H1 (cell line): ENCODE data around the gene SCP2. TPM values are rescaled to one million over a fixed set of nuclear protein-coding genes. Genes with fewer than 3 reads are reported as not detected.

Source experiments
- CTCF ChIA-PET: fragments of 300-600 bp; sonication (Branson Sonifier 250); formaldehyde crosslinking; loops from one replicate; lab custom pipeline; 2021; ENCODE audit not compliant: partially characterized antibody; lab: Charles Lee
- POLR2A ChIA-PET: fragments of 300-600 bp; sonication (Branson Sonifier 250); formaldehyde crosslinking; loops from one replicate; lab custom pipeline; 2021; ENCODE audit warnings: inconsistent platforms; ENCODE audit not compliant: partially characterized antibody; lab: Charles Lee
- DNase-seq, 2 experiments: peaks; one replicate each; pipeline versions ENCODE4 v3.0.0 to v3.0.0-alpha.2; 2010 to 2022; ENCODE audit warnings: low spot score in 2 of 2, low read depth in 1 of 2, mixed read lengths in 1 of 2
- FAIRE-seq: peaks from 2 replicates; lab custom pipeline; 2011; peaks lifted over from hg19 to GRCh38; lab: Jason Lieb, UNC
- H2AFZ ChIP-seq: 2 replicates; pipeline ENCODE4 v1.8.1; 2012; ENCODE audit warnings: low read length, inconsistent platforms
- H2AK5ac ChIP-seq: 2 replicates; pipeline ENCODE4 v1.6.1; 2013; ENCODE audit warnings: low read depth, low read length
- H2BK120ac ChIP-seq: replicated peaks from 2 replicates; pipeline ENCODE3; 2013; ENCODE audit warnings: low read depth, low read length, inconsistent platforms
- H2BK12ac ChIP-seq: 2 replicates; pipeline ENCODE4 v1.6.1; 2013; ENCODE audit warnings: low read depth, low read length
- H2BK15ac ChIP-seq: 2 replicates; pipeline ENCODE4 v1.6.1; 2013; ENCODE audit warnings: low read length
- H2BK20ac ChIP-seq: 2 replicates; pipeline ENCODE4 v1.6.1; 2013; ENCODE audit warnings: low read length
- H2BK5ac ChIP-seq: 2 replicates; pipeline ENCODE4 v1.6.1; 2013; ENCODE audit warnings: low read depth, low read length
- H3K14ac ChIP-seq: 2 replicates; pipeline ENCODE4 v1.6.1; 2013; ENCODE audit warnings: inconsistent platforms; ENCODE audit not compliant: insufficient read length
- H3K18ac ChIP-seq: 2 replicates; pipeline ENCODE4 v1.6.1; 2013; ENCODE audit warnings: low read length; ENCODE audit errors: extremely low read depth
- H3K23ac ChIP-seq: 2 replicates; pipeline ENCODE4 v1.6.1; 2013; ENCODE audit warnings: inconsistent platforms; ENCODE audit not compliant: insufficient read length
- H3K23me2 ChIP-seq: 2 replicates; pipeline ENCODE4 v1.6.1; 2013; ENCODE audit warnings: low read depth, low read length
- H3K27ac ChIP-seq: 2 replicates; pipeline ENCODE4 v1.6.1; 2011; ENCODE audit warnings: low read depth, low read length, inconsistent platforms
- H3K27me3 ChIP-seq, 4 experiments: replicated peaks in 1 of 4; 1 replicate in 1 of 4; 2 replicates in 3 of 4; pipeline versions ENCODE4 v1.6.1 to v1.8.1; 2011 to 2013; ENCODE audit warnings: low read length in 3 of 4, mild to moderate bottlenecking in 3 of 4, inconsistent platforms in 2 of 4, mixed read lengths in 2 of 4, moderate library complexity in 1 of 4; ENCODE audit not compliant: control insufficient read depth in 3 of 4, insufficient read depth in 3 of 4; ENCODE audit errors: extremely low read depth in 1 of 4
- H3K36me3 ChIP-seq, 4 experiments: 2 replicates each; pipeline versions ENCODE4 v1.6.1 to v1.8.1; 2011 to 2013; ENCODE audit warnings: mild to moderate bottlenecking in 4 of 4, low read length in 3 of 4, moderate library complexity in 2 of 4, control low read depth in 1 of 4, inconsistent platforms in 1 of 4; ENCODE audit not compliant: insufficient read depth in 4 of 4, control insufficient read depth in 2 of 4
- H3K4ac ChIP-seq: replicated peaks from 2 replicates; pipeline ENCODE3; 2013; ENCODE audit warnings: low read length, low read depth, mixed read lengths, inconsistent platforms; ENCODE audit not compliant: insufficient read length
- H3K4me1 ChIP-seq, 4 experiments: replicated peaks in 1 of 4; 1 replicate in 1 of 4; 2 replicates in 3 of 4; pipeline versions ENCODE4 v1.6.1 to v1.8.1; 2011 to 2013; ENCODE audit warnings: low read length in 3 of 4, inconsistent platforms in 2 of 4, mixed read lengths in 1 of 4; ENCODE audit not compliant: insufficient read depth in 4 of 4, control insufficient read depth in 3 of 4
- H3K4me2 ChIP-seq, 2 experiments: 2 replicates each; pipeline versions ENCODE4 v1.6.1 to v1.8.1; 2011 to 2013; ENCODE audit warnings: low read depth in 2 of 2, low read length in 2 of 2, control low read depth in 1 of 2, inconsistent platforms in 1 of 2, mild to moderate bottlenecking in 1 of 2; ENCODE audit not compliant: insufficient read depth in 1 of 2
- H3K4me3 ChIP-seq, 4 experiments: fragments of 200-600, 300-600 bp in 1 of 4; sonication (generic), shearing (Covaris generic), sonication (Bioruptor Twin) in 1 of 4; 2 replicates each; pipeline versions ENCODE4 v1.5.1 to v1.8.1; 2011 to 2016; ENCODE audit warnings: low read length in 4 of 4, low read depth in 3 of 4, control low read depth in 2 of 4, inconsistent platforms in 2 of 4, mild to moderate bottlenecking in 2 of 4, mixed read lengths in 1 of 4, moderate library complexity in 1 of 4; ENCODE audit not compliant: insufficient read depth in 2 of 4; ENCODE audit errors: extremely low read depth in 1 of 4
- H3K56ac ChIP-seq: replicated peaks from 2 replicates; pipeline ENCODE3; 2013; ENCODE audit warnings: low read depth, mild to moderate bottlenecking, mixed read lengths, low read length, inconsistent platforms; ENCODE audit not compliant: insufficient read length
- H3K79me1 ChIP-seq: 2 replicates; pipeline ENCODE4 v1.6.1; 2013; ENCODE audit warnings: low read depth, low read length, control low read depth
- H3K79me2 ChIP-seq, 2 experiments: 2 replicates each; pipeline versions ENCODE4 v1.6.1 to v1.8.1; 2012 to 2013; ENCODE audit warnings: low read length in 2 of 2, mild to moderate bottlenecking in 2 of 2, inconsistent platforms in 1 of 2; ENCODE audit not compliant: insufficient read depth in 2 of 2, control insufficient read depth in 1 of 2
- H3K9ac ChIP-seq, 4 experiments: replicated peaks in 1 of 4; 1 replicate in 1 of 4; 2 replicates in 3 of 4; pipeline versions ENCODE4 v1.6.1 to v1.8.1; 2011 to 2013; ENCODE audit warnings: low read depth in 3 of 4, low read length in 3 of 4, control low read depth in 2 of 4, mild to moderate bottlenecking in 2 of 4, moderate library complexity in 2 of 4, inconsistent platforms in 1 of 4; ENCODE audit errors: extremely low read depth in 1 of 4
- H3K9me3 ChIP-seq, 2 experiments: 2 replicates each; pipeline versions ENCODE4 v1.6.1 to v1.8.1; 2012 to 2013; ENCODE audit warnings: mild to moderate bottlenecking in 2 of 2, moderate library complexity in 2 of 2, control low read depth in 1 of 2, inconsistent platforms in 1 of 2, low read depth in 1 of 2, low read length in 1 of 2, mixed read lengths in 1 of 2; ENCODE audit not compliant: insufficient read depth in 2 of 2
- H4K20me1 ChIP-seq, 2 experiments: replicated peaks in 1 of 2; 2 replicates each; pipeline versions ENCODE3 to v1.8.1; 2011 to 2013; ENCODE audit warnings: inconsistent platforms in 2 of 2, low read length in 2 of 2, mild to moderate bottlenecking in 1 of 2; ENCODE audit not compliant: insufficient read depth in 2 of 2, control insufficient read depth in 1 of 2
- H4K5ac ChIP-seq: 2 replicates; pipeline ENCODE4 v1.6.1; 2013; ENCODE audit warnings: low read length, low read depth, mixed read lengths, inconsistent platforms; ENCODE audit not compliant: insufficient read length
- H4K8ac ChIP-seq: 2 replicates; pipeline ENCODE4 v1.8.0; 2013; ENCODE audit warnings: mild to moderate bottlenecking, moderate library complexity, low read length, inconsistent platforms; ENCODE audit not compliant: insufficient read depth; ENCODE audit errors: extremely low read depth
- H4K91ac ChIP-seq: replicated peaks from 2 replicates; pipeline ENCODE3; 2013; ENCODE audit warnings: low read length, mixed read lengths, inconsistent platforms; ENCODE audit not compliant: insufficient read length
- ASH2L ChIP-seq: fragments of 200-600, 300-600 bp; sonication (generic); IDR thresholded peaks from one replicate; pipeline ENCODE4 v1.7.1; 2017; ENCODE audit warnings: low read length
- CHD2 ChIP-seq: IDR thresholded peaks from 2 replicates; pipeline ENCODE4 v1.6.1; 2012; ENCODE audit warnings: low read length, improper control_type of control experiment
- HDAC2 ChIP-seq, 2 experiments: fragments of 300-600 bp in 1 of 2; sonication (generic) in 1 of 2; IDR thresholded peaks; 2 replicates each; pipeline ENCODE4 v1.6.1; 2011 to 2012; ENCODE audit warnings: low read depth in 2 of 2, low read length in 2 of 2, mild to moderate bottlenecking in 2 of 2, moderate library complexity in 2 of 2, borderline replicate concordance in 1 of 2, inconsistent platforms in 1 of 2
- POLR2AphosphoS5 ChIP-seq: IDR thresholded peaks from 2 replicates; pipeline ENCODE4 v1.6.1; 2011; ENCODE audit warnings: low read depth, low read length
- RBBP5 ChIP-seq: IDR thresholded peaks from 2 replicates; pipeline ENCODE4 v1.7.1; 2012; ENCODE audit warnings: low read depth, mild to moderate bottlenecking, inconsistent platforms, low read length, moderate library complexity, borderline replicate concordance
- SAP30 ChIP-seq: fragments of 300-600 bp; sonication (generic); IDR thresholded peaks from 2 replicates; pipeline ENCODE4 v1.7.1; 2012; ENCODE audit warnings: low read length, moderate library complexity, mild to moderate bottlenecking, inconsistent platforms; ENCODE audit not compliant: insufficient read depth, insufficient replicate concordance
- SIX5 ChIP-seq: IDR thresholded peaks from 2 replicates; pipeline ENCODE4 v1.6.1; 2011; ENCODE audit warnings: mild to moderate bottlenecking, low read depth, low read length
- SRF ChIP-seq: IDR thresholded peaks from 2 replicates; pipeline ENCODE4 v1.6.1; 2011; ENCODE audit warnings: mild to moderate bottlenecking, low read depth, low read length, moderate library complexity
- TCF12 ChIP-seq: IDR thresholded peaks from 2 replicates; pipeline ENCODE4 v1.6.1; 2011; ENCODE audit warnings: low read depth, mild to moderate bottlenecking, low read length
- WGBS, 2 experiments: shearing (Covaris generic) in 1 of 2; methylation state at CpG; one replicate each; pipeline versions ENCODE4 v1.1.6 to v1.1.7; 2013 to 2015; ENCODE audit warnings: low lambda C conversion rate in 2 of 2, mixed read lengths in 2 of 2, inconsistent platforms in 1 of 2, low coverage in 1 of 2, missing lambda C conversion rate in 1 of 2; ENCODE audit not compliant: insufficient replicate concordance in 2 of 2, insufficient coverage in 1 of 2, insufficient read length in 1 of 2; ENCODE audit errors: extremely low coverage in 1 of 2, missing lambda C conversion rate in 1 of 2; 5-methylcytosine and 5-hydroxymethylcytosine counted together
- polyA plus RNA-seq, 7 experiments: library from polyadenylated mRNA; depleted of rRNA in 3 of 7; stranded (reverse) in 5 of 7; unstranded in 2 of 7; fragments of >200 nt in 5 of 7; fragments of 200-250 nt in 2 of 7; gene quantifications; 1 replicate in 5 of 7; 2 replicates in 1 of 7; 4 replicates in 1 of 7; pipeline versions ENCODE4 v1.2.1 to v1.2.3, GENCODE V29; 2011 to 2013; ENCODE audit warnings: missing spikeins in 2 of 7, mixed read lengths in 2 of 7
- total RNA-seq: library from RNA; stranded (reverse); fragmentation: NEBNext Ultra II Directional; extraction: Animal tissue kit (Norgen Biotek cat#: 25700); gene quantifications from 2 replicates; pipeline ENCODE4 v1.2.1, GENCODE V29; 2021
- TF ChIP-seq, protein P1 (sequence below): IDR thresholded peaks from 2 replicates; pipeline ENCODE4 v1.6.1; 2012; ENCODE audit warnings: inconsistent platforms

The SCP2 gene
- total and polyA plus RNA-seq, 2 of the 8 experiments (the other 6 are each of a cell fraction or from before 2014, with no cell fraction given), result 20.9 to 54.3 TPM

DNA sequence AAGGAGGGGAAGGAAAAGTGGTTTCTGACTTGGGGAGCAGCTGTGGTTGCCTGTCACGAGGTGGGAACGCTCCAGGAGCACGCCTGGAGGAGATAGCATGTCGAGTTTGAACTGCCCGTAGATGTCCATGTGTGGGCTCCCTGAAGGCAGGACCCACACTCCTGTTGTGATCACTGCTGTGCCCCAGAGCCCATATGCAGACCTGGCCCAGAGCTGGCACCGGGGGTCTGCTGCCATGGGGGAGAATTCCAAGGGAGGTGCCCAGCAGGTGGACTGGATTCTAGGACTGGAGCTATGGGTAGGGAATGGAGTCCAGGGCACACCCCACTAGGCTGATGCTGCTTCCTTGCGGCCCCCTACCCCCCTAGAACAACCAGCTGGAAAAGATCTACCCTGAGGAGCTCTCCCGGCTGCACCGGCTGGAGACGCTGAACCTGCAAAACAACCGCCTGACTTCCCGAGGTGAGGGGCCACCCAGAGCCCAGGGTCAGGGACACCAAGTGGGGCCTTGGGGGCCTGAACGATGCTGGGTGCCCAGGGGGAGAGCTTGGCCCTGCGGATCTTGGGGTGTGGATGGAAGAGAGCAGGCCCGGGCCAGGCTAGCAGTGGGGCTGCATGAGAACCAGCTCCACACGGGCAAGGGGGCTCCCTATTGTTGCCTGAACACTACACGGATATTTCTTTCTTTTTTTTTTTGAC is 144.2 kb downstream of the SCP2 start:
- Histone ChIP-seq H2BK5ac (no peak overlapping the region), H4K8ac (no peak overlapping the region), H3K18ac (no peak overlapping the region), H3K23me2 (peaks cover 2% of the 10 kb centered on the region; the same call in 1 of the 2 replicates), H2BK20ac (no peak overlapping the region), H3K14ac (no peak overlapping the region), H3K56ac (no peak overlapping the region), H3K36me3 (no peaks in the 10 kb centered on the region), H2BK120ac (no peak overlapping the region), H2AFZ (no peak overlapping the region), H3K4ac (no peak overlapping the region), H3K4me3 (no peak overlapping the region), H4K20me1 (no peaks in the 10 kb centered on the region), H3K27me3 (no peaks in the 10 kb centered on the region; a peak in 2 of 7 replicates), H3K27ac (no peak overlapping the region), H3K23ac (no peak overlapping the region), H3K79me1 (no peaks in the 10 kb centered on the region), H2BK15ac (no peak overlapping the region), H3K79me2 (no peaks in the 10 kb centered on the region), H3K4me2 (no peak overlapping the region), H3K4me1 (peaks cover 0 to 6% (median 0%) of the 10 kb centered on the region in 4 experiments; a peak in 2 of 7 replicates), H4K5ac (no peak overlapping the region), H4K91ac (no peak overlapping the region), H3K9me3 (no peaks in the 10 kb centered on the region), H2AK5ac (no peak overlapping the region), H2BK12ac (no peak overlapping the region), H3K9ac (no peak overlapping the region)
- FAIRE-seq (no peak), DNase-seq (no peak)
- ChIA-PET POLR2A (interaction anchor here (1.1 kb wide), 1 partner anchor 36 kb away, joined by 3 read pairs; no protein-coding TSS in a partner anchor), CTCF (interaction anchor here (1.2 to 3.7 kb wide), 6 partner anchors 9 to 114 kb away, joined by 3 to 14 read pairs (median 5); partner anchors contain the start of gene PODN)
- WGBS, 2 experiments, result 83% methylated on average over 13 of the region's 17 CpGs; no CpG with 5 or more reads in 1 of the 2 experiments
- TF ChIP-seq POLR2AphosphoS5, result no peak
- no peak for TF ChIP-seq HDAC2 (IDR thresholded peaks at IDR 0.05; ENCODE audit: borderline replicate concordance in 1 of 2, low read depth in 2 of 2, low read length in 2 of 2)
- TF ChIP-seq SRF, result no peak
- no peak for TF ChIP-seq TCF12
- TF ChIP-seq SAP30, result no peak
- no peak for TF ChIP-seq ASH2L
- TF ChIP-seq, protein P1, sequence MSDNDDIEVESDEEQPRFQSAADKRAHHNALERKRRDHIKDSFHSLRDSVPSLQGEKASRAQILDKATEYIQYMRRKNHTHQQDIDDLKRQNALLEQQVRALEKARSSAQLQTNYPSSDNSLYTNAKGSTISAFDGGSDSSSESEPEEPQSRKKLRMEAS, result no peak
- no peak for TF ChIP-seq SIX5
- no peak for TF ChIP-seq RBBP5
- TF ChIP-seq CHD2, result no peak
